Raji (cell line): ENCODE data around the gene ANKRD55.

Experiments
- POLR2A ChIP-seq: IDR thresholded peaks from 2 replicates; pipeline ENCODE4 v1.6.1; 2011; ENCODE audit warnings: low read depth, low read length, control low read depth; ENCODE audit not compliant: insufficient read depth

Gene ANKRD55

DNA sequence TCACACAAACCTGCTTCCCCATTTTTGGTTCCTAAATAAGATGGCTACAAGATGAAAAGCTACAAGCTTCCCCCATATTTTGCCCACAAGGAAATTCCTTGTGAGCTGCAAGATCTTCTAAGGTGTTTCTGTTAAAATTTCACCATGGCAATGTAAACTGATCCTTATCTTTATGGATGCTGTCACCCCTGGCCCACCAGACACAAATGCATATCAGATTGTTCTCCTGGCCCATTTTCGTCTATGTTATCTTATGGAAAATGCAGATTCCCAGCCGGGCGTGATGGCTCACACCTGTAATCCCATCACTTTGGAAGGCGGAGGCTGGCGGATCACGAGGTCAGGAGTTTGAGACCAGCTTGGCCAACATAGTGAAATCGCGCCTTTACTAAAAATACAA, 173.3 kb downstream of the ANKRD55 start:
- no peak for TF ChIP-seq POLR2A

GRCh38 chr5:56056875-56057274, 176.3 kb downstream of the ANKRD55 start:
- no peak for TF ChIP-seq POLR2A

DNA sequence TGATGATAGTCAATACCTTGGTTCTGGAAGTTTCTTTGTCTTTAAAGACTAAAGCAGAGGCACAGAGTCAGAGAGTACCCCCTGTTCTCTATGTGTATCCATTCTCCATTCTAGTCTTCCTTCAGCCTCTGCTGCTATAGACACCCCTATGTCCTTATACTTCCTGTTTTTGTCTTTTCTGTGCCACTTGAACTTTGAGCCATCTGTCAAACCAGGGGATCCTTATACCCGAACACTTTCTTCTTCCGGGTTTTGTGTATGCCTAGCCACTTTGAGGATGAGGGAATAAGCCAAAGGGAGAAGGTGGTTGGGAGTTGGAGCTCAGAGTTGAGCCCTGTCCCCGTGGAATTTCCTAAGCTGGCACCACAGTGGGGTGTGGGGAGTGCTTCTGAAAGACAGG, 177.3 kb downstream of the ANKRD55 start:
- no peak for TF ChIP-seq POLR2A

DNA sequence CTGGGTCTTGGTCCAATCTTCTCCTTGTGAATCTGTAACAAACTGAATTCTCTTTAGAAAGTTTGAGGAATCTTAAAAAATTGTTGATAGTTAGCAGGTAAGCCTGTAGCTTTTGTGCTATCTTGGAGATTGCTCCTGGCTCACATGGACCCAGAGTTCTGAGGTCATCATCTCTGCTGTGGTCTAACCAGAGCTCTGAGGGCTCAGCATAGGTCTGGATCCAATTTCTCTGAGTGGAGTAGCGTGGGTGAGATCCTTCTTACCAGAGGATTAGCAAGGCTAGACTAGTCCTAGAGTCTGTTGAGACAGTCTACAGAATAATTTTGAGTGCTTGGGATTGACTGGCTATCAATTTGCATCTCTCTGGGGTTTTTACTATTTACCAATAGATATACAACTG, 177.8 kb downstream of the ANKRD55 start:
- no peak for TF ChIP-seq POLR2A

- TF ChIP-seq POLR2A = no peak
These were observed 178.5 kb downstream of the ANKRD55 start for GRCh38 chr5:56054666-56055065.

DNA sequence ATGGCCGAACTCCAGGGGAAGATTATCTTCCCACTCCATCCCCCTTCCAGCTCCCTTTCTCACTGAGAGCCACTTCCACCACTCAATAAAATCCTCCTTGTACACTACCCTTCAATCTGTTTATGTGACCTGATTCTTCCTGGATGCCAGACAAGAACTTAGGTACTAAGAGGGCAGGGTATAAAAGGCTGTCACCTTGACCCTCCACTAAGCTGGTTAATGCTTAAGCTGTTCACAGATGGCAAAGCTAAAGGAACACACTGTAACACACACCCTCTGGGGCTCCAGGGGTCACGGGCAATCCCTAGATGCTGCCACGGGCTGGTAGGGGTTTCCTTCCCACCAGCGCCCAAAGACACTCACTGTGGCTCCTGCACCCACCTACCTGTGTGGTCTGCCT, 179.8 kb downstream of the ANKRD55 start:
- no peak for TF ChIP-seq POLR2A

DNA sequence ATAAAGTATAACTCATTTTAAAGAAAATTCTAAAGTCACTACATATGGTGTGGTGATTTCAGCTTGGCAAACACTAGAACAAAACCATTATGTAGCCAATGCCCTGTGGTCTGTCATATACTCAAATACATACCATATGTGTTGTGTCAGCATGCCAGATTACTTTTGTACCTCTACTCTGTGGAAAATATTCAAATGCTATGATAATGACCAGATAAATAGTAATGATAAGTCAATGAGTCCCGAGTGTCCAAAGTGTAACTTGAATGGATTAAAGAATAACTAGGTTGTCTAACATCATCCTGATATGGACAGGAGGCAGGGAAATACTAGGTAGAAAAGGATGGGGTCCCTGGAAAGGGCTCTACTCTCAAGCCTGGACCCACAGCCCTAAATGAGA, 180.4 kb downstream of the ANKRD55 start:
- no peak for TF ChIP-seq POLR2A

DNA sequence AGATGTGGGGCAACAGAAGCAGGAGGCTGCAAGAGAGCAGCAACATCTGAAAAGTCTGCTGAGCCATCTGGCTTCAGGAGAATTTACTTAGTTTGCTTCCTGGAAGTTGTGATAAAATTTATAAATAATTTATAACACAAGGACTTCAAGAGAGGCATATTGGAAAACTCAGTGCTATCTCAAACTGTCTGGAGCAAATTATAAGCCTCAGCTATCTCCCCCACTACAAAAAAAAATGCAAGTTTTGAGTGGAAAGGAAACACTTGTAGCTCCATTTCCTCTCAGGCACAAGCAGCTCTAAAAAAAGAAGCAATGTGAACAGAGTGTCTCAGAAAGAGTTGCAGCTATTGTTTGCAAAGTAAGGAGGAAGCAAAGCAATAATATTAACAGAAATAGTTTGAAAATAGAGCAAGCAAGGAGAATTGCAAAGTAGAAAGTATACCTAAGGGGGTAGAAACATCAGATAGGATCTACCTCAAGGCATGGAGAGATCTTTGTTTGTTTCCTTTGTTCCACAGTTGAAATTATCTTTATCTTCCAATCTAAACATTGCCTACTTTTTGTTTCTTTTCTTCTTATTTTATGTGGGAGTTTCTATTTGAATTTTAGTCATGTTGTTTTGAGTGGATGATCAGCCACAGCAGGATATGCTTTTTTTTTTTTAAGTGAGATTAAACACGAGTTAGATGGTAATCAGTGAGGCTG, 182.4 kb downstream of the ANKRD55 start:
- no peak for TF ChIP-seq POLR2A
